ENCODE results near the gene TARP.
"Not testable (repeated sequence)": the region's sequence is repeated elsewhere in the genome, so short reads cannot be mapped to it uniquely, and the experiment has no call there.

TARP gene

DNA sequence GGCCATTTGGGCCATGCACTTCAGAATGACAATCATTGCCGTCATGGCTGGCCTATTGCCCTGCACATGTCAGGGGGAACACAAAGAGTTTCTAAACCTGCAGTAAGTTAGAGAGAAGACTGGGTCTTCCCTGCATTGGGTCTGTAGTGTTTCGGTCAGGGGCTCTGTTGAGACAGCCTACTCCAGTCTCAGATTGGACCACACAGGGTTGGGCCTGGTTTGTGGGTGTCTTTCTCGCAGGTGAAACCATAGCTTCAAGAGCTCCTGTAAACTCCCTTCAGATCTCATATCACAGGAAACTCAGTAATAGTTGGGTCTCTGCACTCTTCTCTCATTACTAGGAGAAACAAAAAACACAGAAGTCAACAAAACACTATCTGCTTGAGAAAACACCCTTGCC is 7.3 kb upstream of the TARP start:
- Histone ChIP-seq H3K9me3 (ENCODE audit: control insufficient read depth, insufficient read depth, low read length) (no peaks in the 10 kb centered on the region), H3K4me3 (ENCODE audit: low read depth, low read length) (no peak overlapping the region), H3K27ac (ENCODE audit: low read depth, low read length) (no peak overlapping the region), H3K27me3 (ENCODE audit: control insufficient read depth, insufficient read depth, low read length) (no peaks in the 10 kb centered on the region), H3K9ac (ENCODE audit: low read depth, low read length) (no peak overlapping the region), H3K36me3 (ENCODE audit: control insufficient read depth, insufficient read depth, low read length) (no peaks in the 10 kb centered on the region), H3K4me1 (ENCODE audit: control insufficient read depth, insufficient read depth, low read length) (no peaks in the 10 kb centered on the region)

DNA sequence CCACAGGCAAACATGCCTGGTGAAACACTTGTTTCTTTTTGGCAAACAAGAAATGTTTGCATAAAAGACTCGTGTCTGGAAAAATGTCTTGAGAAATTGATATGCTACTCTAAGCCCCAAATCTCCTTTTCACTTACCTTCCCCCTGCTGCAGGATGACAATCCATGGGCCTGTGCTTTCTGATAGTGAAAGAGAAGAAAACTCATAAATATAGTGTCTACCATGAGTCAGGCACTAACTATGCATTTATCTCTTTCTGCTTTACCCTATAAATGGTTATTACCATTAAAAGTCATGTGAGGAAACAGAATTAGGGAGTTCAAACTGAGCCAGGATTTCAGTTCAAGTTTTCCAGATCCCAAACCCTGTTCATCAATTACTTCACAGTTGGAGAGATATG is 6.6 kb upstream of the TARP start:
- Histone ChIP-seq H3K9ac (ENCODE audit: low read depth, low read length) (no peak overlapping the region), H3K36me3 (ENCODE audit: control insufficient read depth, insufficient read depth, low read length) (no peaks in the 10 kb centered on the region), H3K27me3 (ENCODE audit: control insufficient read depth, insufficient read depth, low read length) (no peaks in the 10 kb centered on the region), H3K4me3 (ENCODE audit: low read depth, low read length) (no peak overlapping the region), H3K9me3 (ENCODE audit: control insufficient read depth, insufficient read depth, low read length) (no peaks in the 10 kb centered on the region), H3K27ac (ENCODE audit: low read depth, low read length) (no peak overlapping the region), H3K4me1 (ENCODE audit: control insufficient read depth, insufficient read depth, low read length) (no peaks in the 10 kb centered on the region)

DNA sequence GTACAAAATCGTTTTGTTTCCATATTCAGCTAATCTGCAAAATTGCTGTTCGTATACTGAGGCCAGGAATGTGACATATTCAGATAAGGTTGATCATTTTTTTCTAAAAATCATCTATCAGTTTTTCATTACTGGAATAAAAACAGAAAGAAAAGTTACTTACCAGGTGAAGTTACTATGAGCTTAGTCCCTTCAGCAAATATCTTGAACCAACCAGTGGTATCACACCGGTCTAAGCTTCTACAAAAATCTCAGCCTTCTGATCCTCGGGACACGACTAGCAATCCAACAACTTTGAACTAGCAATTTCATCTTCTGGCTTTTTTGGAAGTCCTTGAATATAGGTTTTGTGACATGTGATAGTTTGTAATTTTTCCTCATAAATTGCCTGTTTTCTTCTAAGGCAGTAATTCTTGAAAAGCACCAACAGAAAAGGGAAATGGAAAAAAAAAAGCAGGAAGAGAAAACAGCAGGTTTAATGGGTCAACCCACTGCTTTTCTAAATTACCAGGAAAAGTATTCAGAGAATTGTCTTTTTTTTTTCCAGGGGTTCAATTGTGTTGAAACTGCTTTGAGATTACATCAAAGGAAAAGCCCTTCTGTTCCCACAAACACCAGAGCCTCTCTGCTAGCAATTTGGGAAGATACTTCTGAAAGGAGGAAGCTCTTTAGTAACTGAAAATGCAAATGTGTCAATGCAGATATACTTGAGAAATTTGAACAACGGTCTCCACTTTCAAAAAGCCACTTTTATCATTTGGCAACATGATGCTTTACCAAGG is 2.9 kb upstream of the TARP start:
- Histone ChIP-seq H3K27ac (ENCODE audit: low read depth, low read length) (peak overlapping the region; percentile 50), H3K4me3 (ENCODE audit: low read depth, low read length) (no peak overlapping the region), H3K4me1 (ENCODE audit: control insufficient read depth, insufficient read depth, low read length) (no peaks in the 10 kb centered on the region), H3K27me3 (ENCODE audit: control insufficient read depth, insufficient read depth, low read length) (no peaks in the 10 kb centered on the region), H3K36me3 (ENCODE audit: control insufficient read depth, insufficient read depth, low read length) (no peaks in the 10 kb centered on the region), H3K9ac (ENCODE audit: low read depth, low read length) (no peak overlapping the region), H3K9me3 (ENCODE audit: control insufficient read depth, insufficient read depth, low read length) (no peaks in the 10 kb centered on the region)

DNA sequence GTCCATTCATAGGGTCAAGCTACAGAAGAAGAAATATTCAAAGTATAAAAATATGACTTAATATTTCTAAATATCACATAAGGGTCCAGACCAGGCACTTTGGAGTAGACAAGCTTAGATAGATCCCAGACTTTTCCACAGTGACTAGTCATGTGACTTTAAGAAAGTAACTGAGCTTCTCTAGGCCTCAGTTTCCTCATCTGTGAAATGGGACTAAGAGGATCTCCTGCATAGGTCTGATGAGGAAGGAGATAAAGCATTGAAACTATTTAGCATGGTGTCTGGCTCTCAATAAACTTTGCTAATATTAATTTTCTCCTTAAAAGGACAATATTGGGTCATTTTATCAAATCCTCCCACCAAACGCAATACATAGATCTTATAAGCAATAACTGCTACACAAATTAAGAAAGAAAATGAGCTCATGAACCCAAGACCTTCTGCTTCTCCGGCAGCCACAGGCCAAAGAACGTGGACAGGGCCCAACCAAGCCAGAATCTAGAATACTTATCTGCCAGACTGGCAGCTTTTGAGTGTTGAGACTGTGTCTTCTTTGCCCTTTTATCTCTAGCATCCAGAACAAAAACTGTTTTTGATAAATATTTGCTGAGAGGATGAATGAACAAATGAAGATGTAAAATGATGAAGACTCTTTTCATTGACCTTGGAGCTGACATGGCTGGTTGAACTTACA is 1.6 kb upstream of the TARP start:
- Histone ChIP-seq H3K4me3 (ENCODE audit: low read depth, low read length) (no peak overlapping the region), H3K36me3 (ENCODE audit: control insufficient read depth, insufficient read depth, low read length) (no peaks in the 10 kb centered on the region), H3K27me3 (ENCODE audit: control insufficient read depth, insufficient read depth, low read length) (no peaks in the 10 kb centered on the region), H3K4me1 (ENCODE audit: control insufficient read depth, insufficient read depth, low read length) (no peaks in the 10 kb centered on the region), H3K9ac (ENCODE audit: low read depth, low read length) (no peak overlapping the region), H3K27ac (ENCODE audit: low read depth, low read length) (no peak overlapping the region), H3K9me3 (ENCODE audit: control insufficient read depth, insufficient read depth, low read length) (no peaks in the 10 kb centered on the region)

DNA sequence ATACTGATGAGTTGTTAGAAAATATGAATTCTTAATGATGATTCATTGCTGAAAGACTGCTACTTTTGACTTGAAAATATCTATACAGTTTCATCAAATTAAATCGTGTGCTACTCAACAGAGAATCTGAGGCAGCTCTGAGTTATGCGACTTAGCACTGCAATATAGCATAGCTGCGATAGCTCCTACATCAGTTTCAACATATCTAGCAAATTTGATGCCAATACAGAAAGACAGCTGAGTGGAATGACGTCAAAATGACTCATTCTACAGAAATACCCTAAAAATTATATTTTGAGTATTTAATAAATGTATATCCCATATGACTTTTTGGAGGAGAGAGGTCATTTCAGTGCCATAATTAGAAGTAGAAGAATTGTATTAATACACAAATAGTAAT is 1.1 kb upstream of the TARP start:
- no peaks in the 10 kb centered on the region for H3K36me3 ChIP-seq (ENCODE audit: control insufficient read depth, insufficient read depth, low read length)
- no peaks in the 10 kb centered on the region for H3K4me1 ChIP-seq (ENCODE audit: control insufficient read depth, insufficient read depth, low read length)
- H3K27ac ChIP-seq (ENCODE audit: low read depth, low read length), result no peak overlapping the region
- no peak overlapping the region for H3K9ac ChIP-seq (ENCODE audit: low read depth, low read length)
- H3K9me3 ChIP-seq (ENCODE audit: control insufficient read depth, insufficient read depth, low read length), result no peaks in the 10 kb centered on the region
- no peaks in the 10 kb centered on the region for H3K27me3 ChIP-seq (ENCODE audit: control insufficient read depth, insufficient read depth, low read length)
- no peak overlapping the region for H3K4me3 ChIP-seq (ENCODE audit: low read depth, low read length)

DNA sequence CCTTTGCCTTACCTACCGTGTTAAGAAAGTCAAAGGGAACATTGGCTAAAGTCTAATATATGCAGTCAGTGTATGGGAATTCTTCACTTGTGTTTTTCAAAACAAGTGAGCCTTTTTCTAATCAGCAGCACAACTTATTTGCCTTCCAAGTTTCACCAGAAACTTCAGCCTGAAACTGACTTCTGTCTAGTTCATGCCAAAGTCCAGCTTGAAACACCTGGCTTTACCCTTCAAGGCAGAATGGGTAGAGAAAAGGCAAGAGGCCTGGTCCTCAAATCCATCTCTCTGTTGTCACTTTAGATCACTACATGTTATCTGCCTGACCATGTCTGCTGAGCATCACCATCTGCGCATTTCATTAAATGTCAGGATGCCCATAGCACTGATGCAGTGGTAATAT is 3.0 kb downstream of the TARP start:
- not testable (repeated sequence) for H3K4me3 ChIP-seq (ENCODE audit: low read depth, low read length); H3K27ac ChIP-seq (ENCODE audit: low read depth, low read length); H3K4me1 ChIP-seq (ENCODE audit: control insufficient read depth, insufficient read depth, low read length); H3K9me3 ChIP-seq (ENCODE audit: control insufficient read depth, insufficient read depth, low read length); H3K27me3 ChIP-seq (ENCODE audit: control insufficient read depth, insufficient read depth, low read length); H3K9ac ChIP-seq (ENCODE audit: low read depth, low read length); H3K36me3 ChIP-seq (ENCODE audit: control insufficient read depth, insufficient read depth, low read length)

DNA sequence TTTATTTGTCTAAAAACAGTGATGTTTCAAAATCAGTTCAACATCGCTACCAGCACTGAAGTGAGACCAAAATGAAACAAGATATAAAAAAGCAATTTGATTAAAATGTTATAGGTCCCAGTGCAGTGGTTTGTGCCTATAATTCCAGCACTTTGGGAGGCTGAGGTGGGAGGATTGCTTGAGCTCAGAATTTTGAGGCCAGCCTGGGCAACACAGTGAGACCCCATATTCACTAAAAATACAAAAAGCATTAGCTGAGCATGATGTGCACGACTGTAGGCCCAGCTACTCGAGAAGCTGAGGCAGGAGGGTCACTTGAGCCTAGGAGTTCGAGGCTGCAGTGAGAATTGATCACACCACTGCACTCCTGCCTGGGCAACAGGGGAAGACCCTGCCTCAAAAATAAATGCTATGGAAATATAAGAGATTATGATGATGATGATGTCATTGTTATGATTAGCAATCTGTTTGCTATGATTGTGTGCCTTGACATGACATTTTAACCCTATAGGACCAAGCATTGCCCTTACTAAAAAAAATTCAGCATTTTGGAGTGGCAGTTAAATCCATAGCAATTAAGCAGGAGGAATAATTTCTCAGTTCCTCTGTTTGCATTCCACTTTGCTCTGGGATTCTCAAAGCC is 3.6 kb downstream of the TARP start:
- H3K9me3 ChIP-seq (ENCODE audit: control insufficient read depth, insufficient read depth, low read length); H3K4me3 ChIP-seq (ENCODE audit: low read depth, low read length); H3K27me3 ChIP-seq (ENCODE audit: control insufficient read depth, insufficient read depth, low read length); H3K9ac ChIP-seq (ENCODE audit: low read depth, low read length); H3K36me3 ChIP-seq (ENCODE audit: control insufficient read depth, insufficient read depth, low read length); H3K4me1 ChIP-seq (ENCODE audit: control insufficient read depth, insufficient read depth, low read length); H3K27ac ChIP-seq (ENCODE audit: low read depth, low read length): not testable (repeated sequence)

DNA sequence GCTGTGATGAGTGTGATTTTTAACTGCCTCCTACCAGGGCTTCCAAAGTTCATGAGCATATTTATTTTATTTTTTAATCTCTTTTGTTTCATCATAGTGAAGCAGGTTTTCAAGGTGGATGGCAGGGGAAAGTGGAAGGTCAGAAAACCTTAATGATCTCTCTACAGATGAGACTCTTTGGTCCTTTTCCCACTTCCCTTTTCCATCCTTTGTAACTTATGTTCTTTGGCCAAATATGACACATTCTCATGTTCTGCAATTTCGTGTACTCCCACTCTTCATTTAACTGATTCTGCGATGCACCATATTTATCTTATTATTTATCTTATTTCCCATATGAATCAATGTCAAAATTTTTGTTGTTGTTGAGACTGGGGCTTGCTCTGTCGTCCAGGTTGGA is 7.5 kb downstream of the TARP start:
- not testable (repeated sequence) for H3K36me3 ChIP-seq (ENCODE audit: control insufficient read depth, insufficient read depth, low read length); H3K4me3 ChIP-seq (ENCODE audit: low read depth, low read length)

DNA sequence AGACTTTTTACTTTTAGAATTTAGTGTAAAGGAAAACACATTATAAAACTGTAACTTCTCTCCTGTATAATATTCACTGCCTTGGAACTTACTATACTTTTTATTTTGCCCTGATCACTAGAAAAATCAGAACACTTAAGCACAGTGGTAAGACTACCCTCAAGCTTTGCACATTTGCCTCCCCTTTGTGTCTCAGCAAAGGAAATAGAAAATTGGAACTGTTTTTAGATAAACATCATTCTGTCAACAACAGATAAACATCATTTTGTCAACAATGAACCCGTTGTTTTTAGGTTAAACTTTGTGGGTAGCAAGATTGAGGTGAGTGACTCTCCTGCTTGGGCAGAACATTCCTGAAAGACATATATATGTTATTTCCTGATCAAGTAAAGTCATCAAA is 8.8 kb downstream of the TARP start:
- H3K27ac ChIP-seq (ENCODE audit: low read depth, low read length); H3K9me3 ChIP-seq (ENCODE audit: control insufficient read depth, insufficient read depth, low read length); H3K27me3 ChIP-seq (ENCODE audit: control insufficient read depth, insufficient read depth, low read length); H3K4me3 ChIP-seq (ENCODE audit: low read depth, low read length); H3K36me3 ChIP-seq (ENCODE audit: control insufficient read depth, insufficient read depth, low read length); H3K9ac ChIP-seq (ENCODE audit: low read depth, low read length); H3K4me1 ChIP-seq (ENCODE audit: control insufficient read depth, insufficient read depth, low read length): not testable (repeated sequence)

More for the DNA sequence above, 7.5 kb downstream of the TARP start:
- H3K9ac ChIP-seq (ENCODE audit: low read depth, low read length); H3K27ac ChIP-seq (ENCODE audit: low read depth, low read length); H3K9me3 ChIP-seq (ENCODE audit: control insufficient read depth, insufficient read depth, low read length); H3K4me1 ChIP-seq (ENCODE audit: control insufficient read depth, insufficient read depth, low read length); H3K27me3 ChIP-seq (ENCODE audit: control insufficient read depth, insufficient read depth, low read length): not testable (repeated sequence)

DNA sequence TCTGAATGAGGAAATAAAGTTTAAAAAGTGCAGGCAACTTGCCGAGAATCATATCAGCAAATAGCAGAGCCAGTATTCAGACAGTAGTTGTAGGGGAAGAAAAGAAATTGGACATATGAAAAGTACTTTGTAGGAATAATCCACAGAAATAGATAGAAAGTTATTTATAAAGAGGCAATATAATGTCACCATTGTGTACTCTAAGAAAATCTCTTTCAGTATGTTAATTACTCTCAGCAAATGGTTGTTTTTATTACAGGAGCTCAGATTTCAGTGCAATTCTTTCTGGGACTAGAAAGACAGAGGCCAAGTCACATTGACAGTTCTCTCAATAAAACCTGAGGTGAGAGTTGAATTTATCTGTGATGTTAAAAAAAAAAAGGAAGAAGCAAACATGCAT is 10.2 kb downstream of the TARP start:
- not testable (repeated sequence) for H3K36me3 ChIP-seq (ENCODE audit: control insufficient read depth, insufficient read depth, low read length); H3K4me1 ChIP-seq (ENCODE audit: control insufficient read depth, insufficient read depth, low read length); H3K9ac ChIP-seq (ENCODE audit: low read depth, low read length); H3K27ac ChIP-seq (ENCODE audit: low read depth, low read length); H3K4me3 ChIP-seq (ENCODE audit: low read depth, low read length); H3K27me3 ChIP-seq (ENCODE audit: control insufficient read depth, insufficient read depth, low read length); H3K9me3 ChIP-seq (ENCODE audit: control insufficient read depth, insufficient read depth, low read length)

DNA sequence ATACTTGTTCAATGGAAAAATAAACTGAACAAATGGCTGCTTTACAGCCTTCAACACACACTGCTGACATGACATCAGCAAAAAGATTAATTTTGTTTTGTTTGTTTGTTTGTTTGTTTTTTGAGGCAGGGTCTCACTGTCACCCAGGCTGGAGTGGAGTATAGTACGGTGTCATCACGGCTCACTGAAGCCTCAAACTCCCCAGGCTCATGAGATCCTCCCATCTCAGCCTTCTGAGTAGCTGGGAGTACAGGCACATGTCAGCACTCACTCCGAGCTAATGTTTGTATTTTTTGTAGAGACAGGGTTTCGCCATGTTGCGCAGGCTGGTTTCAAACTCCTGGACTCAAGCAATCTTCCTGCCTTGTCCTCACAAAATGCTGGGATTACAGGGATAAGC is 10.9 kb downstream of the TARP start:
- Histone ChIP-seq H3K4me1 (ENCODE audit: control insufficient read depth, insufficient read depth, low read length) (no peaks in the 10 kb centered on the region), H3K36me3 (ENCODE audit: control insufficient read depth, insufficient read depth, low read length) (no peaks in the 10 kb centered on the region), H3K27ac (ENCODE audit: low read depth, low read length) (no peak overlapping the region), H3K9ac (ENCODE audit: low read depth, low read length) (no peak overlapping the region), H3K27me3 (ENCODE audit: control insufficient read depth, insufficient read depth, low read length) (no peaks in the 10 kb centered on the region), H3K4me3 (ENCODE audit: low read depth, low read length) (no peak overlapping the region), H3K9me3 (ENCODE audit: control insufficient read depth, insufficient read depth, low read length) (no peaks in the 10 kb centered on the region)
